AG09309 (cell line): ENCODE results near the gene NUMB.

ENCODE experiments used
- DNase-seq: peaks from one replicate; pipeline ENCODE4 v3.0.0-alpha.2; 2010; ENCODE audit warnings: low read depth
- H3K4me3 ChIP-seq: 2 replicates; pipeline ENCODE4 v1.5.1; 2011; ENCODE audit warnings: mild to moderate bottlenecking, low read depth, low read length, moderate library complexity; ENCODE audit not compliant: control insufficient read depth
- TF ChIP-seq, protein P1 (sequence below): IDR thresholded peaks from 2 replicates; pipeline ENCODE4 v1.5.1; 2011; ENCODE audit warnings: mild to moderate bottlenecking, low read depth, low read length, inconsistent platforms; ENCODE audit not compliant: insufficient read depth, control insufficient read depth; ENCODE audit errors: missing control alignments

The NUMB gene

GRCh38 chr14:73474952-73475351 lies 16.6 kb upstream of the NUMB start:
- TF ChIP-seq, protein P1, sequence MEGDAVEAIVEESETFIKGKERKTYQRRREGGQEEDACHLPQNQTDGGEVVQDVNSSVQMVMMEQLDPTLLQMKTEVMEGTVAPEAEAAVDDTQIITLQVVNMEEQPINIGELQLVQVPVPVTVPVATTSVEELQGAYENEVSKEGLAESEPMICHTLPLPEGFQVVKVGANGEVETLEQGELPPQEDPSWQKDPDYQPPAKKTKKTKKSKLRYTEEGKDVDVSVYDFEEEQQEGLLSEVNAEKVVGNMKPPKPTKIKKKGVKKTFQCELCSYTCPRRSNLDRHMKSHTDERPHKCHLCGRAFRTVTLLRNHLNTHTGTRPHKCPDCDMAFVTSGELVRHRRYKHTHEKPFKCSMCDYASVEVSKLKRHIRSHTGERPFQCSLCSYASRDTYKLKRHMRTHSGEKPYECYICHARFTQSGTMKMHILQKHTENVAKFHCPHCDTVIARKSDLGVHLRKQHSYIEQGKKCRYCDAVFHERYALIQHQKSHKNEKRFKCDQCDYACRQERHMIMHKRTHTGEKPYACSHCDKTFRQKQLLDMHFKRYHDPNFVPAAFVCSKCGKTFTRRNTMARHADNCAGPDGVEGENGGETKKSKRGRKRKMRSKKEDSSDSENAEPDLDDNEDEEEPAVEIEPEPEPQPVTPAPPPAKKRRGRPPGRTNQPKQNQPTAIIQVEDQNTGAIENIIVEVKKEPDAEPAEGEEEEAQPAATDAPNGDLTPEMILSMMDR, result no peak
- DNase-seq, result no peak
- H3K4me3 ChIP-seq, result no peak overlapping the region

- no peak overlapping the region for H3K4me3 ChIP-seq
- TF ChIP-seq, protein P1, result peak; percentile 62
- DNase-seq, result no peak
These were observed 14.1 kb upstream of the NUMB start for GRCh38 chr14:73472185-73473114.

DNA sequence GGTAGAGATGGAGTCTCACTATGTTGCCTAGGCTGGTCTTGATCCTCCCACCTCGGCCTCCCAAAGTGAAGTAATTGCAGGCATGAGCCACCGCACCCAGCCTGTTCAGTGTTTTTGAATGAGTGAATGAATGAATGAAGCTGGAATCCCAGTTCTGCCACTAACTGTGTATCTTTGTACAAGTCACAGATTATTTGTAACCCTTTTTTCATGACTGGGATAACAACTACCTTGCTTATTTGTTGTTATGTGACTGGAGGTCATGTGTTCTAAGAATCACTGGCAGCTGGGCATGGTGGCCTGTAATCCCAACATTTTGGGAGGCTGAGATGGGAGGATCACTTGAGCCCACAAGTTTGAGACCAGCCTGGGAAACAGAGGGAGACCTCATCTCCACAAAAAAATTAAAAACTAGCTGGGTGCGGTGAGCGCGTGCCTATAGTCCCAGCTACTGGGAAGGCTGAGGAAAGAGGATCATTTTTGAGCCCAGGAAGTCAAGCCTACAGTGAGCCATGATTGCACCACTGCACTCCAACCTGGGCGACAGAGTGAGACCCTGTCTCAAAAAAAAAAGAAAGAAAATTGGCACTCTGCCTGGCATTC lies 13.3 kb upstream of the NUMB start:
- H3K4me3 ChIP-seq, result no peak overlapping the region
- no peak for DNase-seq
- TF ChIP-seq, protein P1, result no peak

- TF ChIP-seq, protein P1, result no peak
- DNase-seq, result no peak
- H3K4me3 ChIP-seq, result no peak overlapping the region
These were observed 10.6 kb upstream of the NUMB start for GRCh38 chr14:73468828-73469375.

DNA sequence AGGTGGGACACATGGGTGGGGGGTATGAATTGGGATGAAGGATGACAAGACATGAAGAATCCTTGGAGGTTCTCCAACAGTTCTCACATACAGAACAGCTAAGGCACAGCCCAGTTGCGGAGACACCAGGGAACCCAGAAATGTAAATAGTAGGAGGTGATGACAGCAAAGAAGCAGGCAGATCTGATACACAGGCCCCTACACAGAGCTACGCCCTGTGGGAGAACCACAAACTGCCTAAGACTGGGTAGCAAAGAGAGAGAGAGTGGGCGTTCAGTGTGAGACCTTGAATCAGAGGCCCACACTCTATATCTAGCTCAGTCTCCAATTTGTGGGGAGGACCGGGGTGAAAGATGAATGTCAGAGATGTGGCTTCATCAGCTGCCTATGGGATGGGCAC lies 9.5 kb upstream of the NUMB start:
- H3K4me3 ChIP-seq, result no peak overlapping the region
- TF ChIP-seq, protein P1, result no peak
- DNase-seq, result no peak

DNA sequence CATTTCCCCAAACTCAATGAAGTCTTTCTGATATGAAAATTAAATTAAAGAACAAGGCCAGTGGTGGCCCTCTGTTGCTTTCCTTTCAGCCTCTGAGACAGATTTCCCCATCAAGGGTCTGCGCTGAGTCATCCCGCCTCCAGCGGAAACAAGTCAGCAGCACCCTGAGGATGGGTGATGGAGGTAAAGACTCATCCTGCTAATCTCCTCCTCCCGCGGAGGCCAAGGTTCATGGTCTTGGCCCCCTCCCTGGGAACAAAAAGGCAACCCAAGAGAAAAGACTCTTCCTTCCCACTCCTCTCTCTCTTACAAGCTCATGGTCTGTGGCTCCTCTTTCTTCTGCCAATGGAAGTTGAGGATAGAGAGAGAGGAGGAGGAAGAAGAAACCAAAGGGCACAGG lies 9.0 kb upstream of the NUMB start:
- TF ChIP-seq, protein P1, result no peak
- DNase-seq, result no peak
- no peak overlapping the region for H3K4me3 ChIP-seq
